Measurements from ENCODE around the gene STRN4. TPM values are rescaled to one million over a fixed set of nuclear protein-coding genes. Genes with fewer than 3 reads are reported as not detected.

Gene STRN4
- 70.5 and 81.6 TPM in 2 replicates for total RNA-seq

GRCh38 chr19:46746281-46747057 is at the start of gene STRN4:
Gene STRN4 (minus strand): TSS chr19:46746450. CDS start chr19:46746430, 20 bp downstream.

GRCh38 chr19:46788262-46788967 is 42.2 kb upstream of the STRN4 start, which contains the start of gene SLC1A5:
Gene SLC1A5 (minus strand): TSS chr19:46788594. CDS start chr19:46787965, 629 bp downstream.

GRCh38 chr19:46745521-46746280 is 549 bp downstream of the STRN4 start, which contains the start of gene FKRP:
Gene FKRP (plus strand): TSS chr19:46746057. CDS start chr19:46755451, 9,394 bp downstream.

GRCh38 chr19:46717034-46717715 is 29.1 kb downstream of the STRN4 start, which contains the start of gene PRKD2:
Gene PRKD2 (minus strand): TSS chr19:46717114. CDS start chr19:46716370, 744 bp downstream.

Other genes starting within 250 kb of the STRN4 start
- gene CALM3, start 145.1 kb downstream of the STRN4 start, total RNA-seq, result 167 and 168 TPM in 2 replicates
- gene PTGIR, start 121.4 kb downstream of the STRN4 start, total RNA-seq, result 14.0 and 19.9 TPM in 2 replicates
- not detected in 2 replicates for gene GNG8, start 110.2 kb downstream of the STRN4 start, total RNA-seq
- gene DACT3, start 85.3 kb downstream of the STRN4 start, total RNA-seq, result 7.1 and 24.4 TPM in 2 replicates
- 24.3 and 39.0 TPM in 2 replicates for gene PRKD2, start 29.3 kb downstream of the STRN4 start, total RNA-seq
- 25.6 and 26.0 TPM in 2 replicates for gene FKRP, start 393 bp downstream of the STRN4 start, total RNA-seq
- 206 and 241 TPM in 2 replicates for gene SLC1A5, start 42.1 kb upstream of the STRN4 start, total RNA-seq
- 198 and 307 TPM in 2 replicates for gene AP2S1, start 104.4 kb upstream of the STRN4 start, total RNA-seq
- gene ARHGAP35, start 114.5 kb upstream of the STRN4 start, total RNA-seq, result 23.9 and 31.5 TPM in 2 replicates